GM12891 (cell line): ENCODE data around the gene PEAK1.

ENCODE experiments used
- POLR2A ChIP-seq: IDR thresholded peaks from 2 replicates; pipeline ENCODE4 v1.6.1; 2011; ENCODE audit warnings: low read depth, low read length, control low read depth
- POLR2AphosphoS5 ChIP-seq: IDR thresholded peaks from 2 replicates; pipeline ENCODE4 v1.6.1; 2011; ENCODE audit warnings: low read depth, low read length, control low read depth
- SPI1 ChIP-seq: IDR thresholded peaks from 2 replicates; pipeline ENCODE4 v1.6.1; 2011; ENCODE audit warnings: low read depth, low read length, control low read depth
- TAF1 ChIP-seq: IDR thresholded peaks from 2 replicates; pipeline ENCODE4 v1.6.1; 2011; ENCODE audit warnings: low read depth, low read length, control low read depth

- no peak for TF ChIP-seq POLR2A
- TF ChIP-seq POLR2AphosphoS5, result no peak
- no peak for TF ChIP-seq TAF1
- TF ChIP-seq SPI1, result no peak
Observed at GRCh38 chr15:77342807-77343206, 77.1 kb downstream of the PEAK1 start.
